H7 (cell line): ENCODE data around the gene PLSCR4. TPM values are rescaled to one million over a fixed set of nuclear protein-coding genes. Genes with fewer than 3 reads are reported as not detected.
"Not testable (repeated sequence)": the region's sequence is repeated elsewhere in the genome, so short reads cannot be mapped to it uniquely, and the experiment has no call there.

ENCODE experiments used
- DNase-seq: peaks from one replicate; pipeline ENCODE4 v3.0.0; 2012
- H3K27me3 ChIP-seq: 2 replicates; pipeline ENCODE4 v1.6.0; 2011; ENCODE audit warnings: mild to moderate bottlenecking, low read length; ENCODE audit not compliant: control insufficient read depth, insufficient read depth
- H3K36me3 ChIP-seq: replicated peaks from 2 replicates; pipeline ENCODE4 v1.5.1; 2011; ENCODE audit warnings: low read length; ENCODE audit not compliant: control insufficient read depth, insufficient read depth
- H3K4me3 ChIP-seq: 2 replicates; pipeline ENCODE4 v1.5.1; 2011; ENCODE audit warnings: low read depth, mild to moderate bottlenecking, control low read depth, low read length, moderate library complexity; ENCODE audit not compliant: insufficient read depth
- total RNA-seq: library from RNA; depleted of rRNA; stranded (reverse); fragments of >200 nt; shearing (Covaris generic); gene quantifications from 2 replicates; pipeline ENCODE4 v1.2.3, GENCODE V29; 2014

The PLSCR4 gene
- total RNA-seq, 1 experiment from 2014 or later: 4.8 TPM

DNA sequence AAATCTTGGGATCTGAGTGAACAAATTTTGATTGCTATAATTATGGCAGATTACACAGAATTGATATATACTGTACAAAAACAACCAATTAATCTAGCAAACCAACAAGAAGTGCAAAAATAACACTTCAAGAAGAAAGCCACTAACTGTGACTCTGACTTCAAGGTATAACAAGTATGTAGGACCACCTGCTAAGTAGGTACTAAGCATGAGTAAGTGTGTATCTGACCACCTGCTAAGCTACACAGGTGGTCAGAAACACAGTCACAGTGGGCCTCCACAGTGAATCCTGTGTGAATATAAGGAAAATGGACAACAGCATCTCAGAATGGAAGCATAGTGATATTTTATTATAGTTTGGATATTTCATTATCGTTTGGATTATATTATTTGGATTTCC, 14.8 kb upstream of the PLSCR4 start:
- H3K27me3 ChIP-seq: no peaks in the 10 kb centered on the region
- DNase-seq: no peak
- H3K4me3 ChIP-seq: no peak overlapping the region
- H3K36me3 ChIP-seq: no peaks in the 10 kb centered on the region

DNA sequence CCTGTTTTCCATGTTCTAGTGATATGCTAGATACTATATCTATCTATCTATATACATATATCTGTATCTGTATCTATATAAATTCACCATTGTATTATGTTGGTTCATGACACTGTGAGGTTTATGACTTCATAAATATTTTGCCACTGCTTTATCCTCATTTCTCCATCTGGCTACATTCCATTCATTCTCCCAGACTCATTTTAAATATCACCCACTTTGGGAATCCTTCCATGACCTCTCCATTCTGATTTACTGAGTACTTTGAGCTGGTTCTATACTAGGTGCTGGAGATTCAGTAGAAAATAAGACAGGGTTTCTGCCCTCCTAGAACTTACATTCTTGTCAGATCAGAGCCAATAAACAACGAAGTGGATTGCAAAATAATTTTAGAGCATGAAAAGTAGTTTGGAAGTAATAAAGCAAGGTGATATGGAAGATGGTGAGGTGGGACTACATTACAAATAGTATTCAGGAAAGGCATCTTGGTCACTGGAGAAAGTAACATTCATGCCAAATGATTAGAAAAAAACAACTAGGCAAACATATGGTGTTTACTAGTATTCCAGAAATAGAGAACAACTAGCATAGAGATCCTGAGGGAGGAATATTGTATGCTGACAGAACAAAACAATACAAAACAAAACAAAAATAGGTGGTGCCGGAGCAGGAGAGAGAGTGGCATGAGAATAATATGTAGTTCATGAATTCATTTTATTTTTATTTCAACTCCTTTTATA, 11.6 kb upstream of the PLSCR4 start:
- no peaks in the 10 kb centered on the region for H3K36me3 ChIP-seq
- no peak for DNase-seq
- no peak overlapping the region for H3K4me3 ChIP-seq
- H3K27me3 ChIP-seq: no peaks in the 10 kb centered on the region

DNA sequence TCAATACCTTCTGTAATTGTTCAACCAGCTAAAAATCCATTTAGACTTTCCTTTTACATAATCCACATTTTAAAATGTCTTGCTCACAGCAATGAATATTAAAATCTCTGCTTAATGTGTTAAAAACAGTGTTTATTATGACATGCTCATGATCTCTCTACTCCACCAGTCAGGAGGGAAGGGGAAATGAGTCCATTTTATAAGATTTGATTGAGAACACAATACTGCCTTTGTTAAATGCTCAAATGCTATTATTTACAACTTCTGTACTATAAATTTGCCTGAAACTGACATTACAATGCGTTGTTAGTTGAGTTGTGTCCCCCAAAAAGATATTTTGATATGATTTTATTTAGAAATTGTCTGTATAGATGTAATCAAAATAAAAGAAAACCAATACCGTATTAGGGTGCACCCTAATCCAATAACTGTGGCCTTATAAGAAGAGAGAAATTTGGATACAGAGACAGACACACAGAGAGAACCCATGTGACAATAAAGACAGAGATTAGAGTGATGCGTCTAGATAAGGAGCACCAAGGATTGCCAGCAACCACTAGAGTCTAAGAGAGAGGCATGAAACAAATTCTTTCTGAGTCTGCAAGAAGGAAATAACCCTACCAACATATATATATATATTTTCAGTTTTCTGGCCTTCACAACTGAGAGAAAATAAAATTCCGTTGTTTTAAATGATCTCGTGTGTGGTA, 9.1 kb upstream of the PLSCR4 start:
- Histone ChIP-seq H3K4me3 (no peak overlapping the region), H3K36me3 (no peaks in the 10 kb centered on the region), H3K27me3 (no peaks in the 10 kb centered on the region)
- no peak for DNase-seq

DNA sequence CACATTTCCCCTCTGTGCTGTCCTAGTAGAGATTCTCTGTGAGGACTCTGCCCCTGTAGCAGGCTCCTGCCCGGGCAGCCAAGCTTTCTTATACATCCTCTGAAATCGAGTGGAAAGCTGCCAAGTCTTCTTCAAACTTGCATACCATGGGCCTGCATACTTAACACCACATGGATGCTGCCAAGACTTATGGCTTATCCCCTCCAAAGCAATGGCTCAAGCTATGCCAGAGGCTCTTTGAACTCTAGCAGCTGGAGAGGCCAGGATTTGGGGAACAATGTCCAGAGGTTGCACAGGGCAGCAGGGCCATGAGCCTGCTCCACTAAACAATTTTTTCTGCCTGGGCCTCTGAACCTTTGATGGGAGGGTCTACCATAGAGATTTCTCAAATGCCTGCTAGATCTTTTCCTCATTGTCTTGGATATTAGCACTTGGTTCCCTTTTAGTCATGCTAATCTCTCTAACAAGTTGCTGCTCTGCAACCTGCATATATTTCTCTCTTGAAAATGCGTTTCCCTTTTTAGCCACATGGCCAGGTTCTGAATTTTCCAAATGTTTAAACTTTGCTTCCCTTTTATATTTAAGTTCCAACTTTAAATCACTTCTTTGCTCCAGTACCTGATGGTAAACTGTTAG, 6.1 kb upstream of the PLSCR4 start:
- Histone ChIP-seq H3K27me3 (no peaks in the 10 kb centered on the region), H3K36me3 (no peaks in the 10 kb centered on the region), H3K4me3 (no peak overlapping the region)
- DNase-seq: peak; percentile 4

DNA sequence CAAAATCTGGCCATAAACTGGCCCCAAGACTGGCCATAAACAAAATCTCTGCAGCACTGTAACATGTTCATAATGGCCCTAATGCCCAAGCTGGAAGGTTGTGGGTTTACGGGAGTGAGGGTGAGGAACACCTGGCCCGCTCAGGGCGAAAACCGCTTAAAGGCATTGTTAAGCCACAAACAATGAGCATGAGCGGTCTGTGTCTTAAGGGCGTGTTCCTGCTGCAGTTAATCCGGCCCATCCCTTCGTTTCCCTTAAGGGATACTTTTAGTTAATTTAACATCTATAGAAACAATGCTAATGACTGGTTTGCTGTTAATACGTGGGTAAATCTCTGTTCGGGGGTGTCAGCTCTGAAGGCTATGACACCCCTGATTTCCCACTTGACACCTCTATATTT, 1.5 kb upstream of the PLSCR4 start:
- H3K36me3 ChIP-seq, DNase-seq, H3K27me3 ChIP-seq, H3K4me3 ChIP-seq: not testable (repeated sequence)

DNA sequence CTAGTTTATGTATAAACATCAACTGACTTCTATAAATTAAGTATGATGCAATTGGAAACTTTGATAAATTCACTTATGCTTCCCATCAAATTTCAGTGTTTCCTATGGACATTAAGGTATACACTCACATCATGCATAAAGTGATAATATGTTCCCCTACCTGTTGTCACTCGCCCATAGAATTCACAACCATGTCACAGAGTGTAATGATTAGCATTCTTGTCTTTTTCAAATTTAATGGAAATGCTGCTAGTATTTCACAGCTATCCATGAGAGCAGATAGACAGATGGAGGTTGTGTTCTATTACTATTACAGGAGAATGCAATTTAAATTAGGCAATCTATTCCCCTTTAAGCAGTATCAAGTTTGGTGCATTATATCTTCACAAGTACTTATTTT, 984 bp downstream of the PLSCR4 start:
- peaks cover 4% of the 10 kb centered on the region; the same call in 1 of the 2 replicates for H3K27me3 ChIP-seq
- peak overlapping the region; percentile 65; the same call in 1 of the 2 replicates for H3K4me3 ChIP-seq
- no peaks in the 10 kb centered on the region for H3K36me3 ChIP-seq
- no peak for DNase-seq

DNA sequence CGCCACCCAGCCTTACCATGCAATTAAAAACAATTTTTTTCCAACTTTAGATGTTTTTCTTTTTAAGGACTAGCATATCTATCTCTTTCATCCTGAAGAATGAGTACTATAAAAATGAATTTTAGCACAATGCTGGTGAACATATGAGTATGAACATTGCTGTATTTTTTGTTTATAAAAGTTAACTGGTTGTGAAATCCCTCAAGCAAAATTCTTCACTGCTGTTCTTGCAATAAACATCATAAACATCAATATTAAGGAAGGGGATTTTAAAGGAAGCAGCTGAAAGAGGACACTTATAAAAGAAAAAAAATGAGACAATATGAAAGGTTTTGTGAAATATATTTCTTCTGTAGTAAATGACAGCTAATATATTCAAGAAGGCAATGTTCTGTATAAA, 3.0 kb downstream of the PLSCR4 start:
- Histone ChIP-seq H3K27me3 (peaks cover 4% of the 10 kb centered on the region; the same call in 1 of the 2 replicates), H3K36me3 (no peaks in the 10 kb centered on the region), H3K4me3 (no peak overlapping the region)
- no peak for DNase-seq

DNA sequence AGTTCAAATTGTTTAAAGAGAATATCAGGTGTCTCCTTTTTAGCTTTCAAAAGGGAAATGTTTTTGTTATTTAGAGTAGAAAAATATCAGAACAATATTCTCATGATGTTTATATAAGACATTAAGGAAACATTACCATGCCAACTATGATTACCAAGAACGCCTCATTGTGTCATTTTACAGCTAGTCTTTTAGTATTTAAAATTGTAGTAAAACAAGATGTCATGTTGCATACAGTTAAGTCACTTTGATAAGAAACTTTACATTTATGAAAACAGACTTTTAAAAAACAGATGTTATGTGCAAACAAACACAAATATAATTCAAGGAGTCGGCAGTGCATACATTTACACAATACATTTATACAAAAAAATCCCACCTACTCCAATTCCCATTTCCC, 4.4 kb downstream of the PLSCR4 start:
- no peaks in the 10 kb centered on the region for H3K36me3 ChIP-seq
- no peak for DNase-seq
- H3K4me3 ChIP-seq: no peak overlapping the region
- peaks cover 4% of the 10 kb centered on the region; the same call in 1 of the 2 replicates for H3K27me3 ChIP-seq

DNA sequence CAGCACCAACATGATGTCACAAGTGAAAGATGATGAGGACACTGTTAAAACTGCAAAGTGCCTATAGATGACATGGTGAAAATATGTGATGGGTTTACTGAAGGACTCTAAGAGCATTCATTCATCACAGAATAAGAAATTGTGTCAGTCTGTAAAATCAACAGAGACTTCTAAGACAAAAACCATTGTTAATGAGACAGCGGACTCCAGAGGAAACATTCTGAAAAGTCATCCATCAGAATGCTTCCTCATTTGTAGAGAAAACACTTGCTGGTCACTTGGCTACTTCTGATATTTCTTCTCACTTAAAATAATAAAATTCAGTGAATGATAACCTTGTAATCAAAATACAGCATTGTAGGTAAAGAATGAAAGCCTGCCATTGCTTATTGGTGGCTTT, 7.3 kb downstream of the PLSCR4 start:
- no peaks in the 10 kb centered on the region for H3K27me3 ChIP-seq
- DNase-seq: no peak
- H3K36me3 ChIP-seq: no peaks in the 10 kb centered on the region
- H3K4me3 ChIP-seq: no peak overlapping the region

DNA sequence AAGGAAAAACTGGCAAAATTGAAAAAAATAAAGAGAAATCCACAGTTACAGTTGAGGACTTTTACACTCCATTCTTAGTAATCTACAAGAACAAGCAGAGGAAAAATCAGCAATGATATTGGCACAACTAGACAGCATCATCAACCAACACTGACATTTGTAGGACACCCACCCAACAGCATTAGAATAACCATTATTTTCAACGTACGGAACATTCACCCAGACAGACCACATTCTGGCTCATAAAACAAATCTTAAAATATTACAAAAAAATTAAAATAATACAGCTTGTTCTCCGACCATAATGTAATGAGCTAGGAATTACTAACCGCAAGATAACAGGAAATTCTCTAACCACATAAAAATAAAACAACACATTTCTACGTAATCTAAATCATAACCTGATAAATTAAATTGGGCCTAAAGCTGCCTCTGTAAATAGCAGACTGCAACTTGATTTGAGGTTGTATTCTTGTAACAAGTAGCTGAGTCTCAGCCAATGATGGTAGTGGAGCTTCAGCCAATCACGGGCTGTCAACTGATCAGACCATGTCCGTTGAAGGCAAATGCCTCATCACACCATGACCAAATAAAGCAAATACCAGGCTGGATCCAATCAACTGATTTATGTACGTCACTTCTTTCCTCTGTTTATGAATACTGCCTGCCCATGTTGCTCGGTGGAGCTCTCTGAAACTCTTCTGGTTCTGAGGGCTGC, 9.2 kb downstream of the PLSCR4 start:
- H3K4me3 ChIP-seq: no peak overlapping the region
- DNase-seq: no peak
- no peaks in the 10 kb centered on the region for H3K36me3 ChIP-seq
- no peaks in the 10 kb centered on the region for H3K27me3 ChIP-seq

DNA sequence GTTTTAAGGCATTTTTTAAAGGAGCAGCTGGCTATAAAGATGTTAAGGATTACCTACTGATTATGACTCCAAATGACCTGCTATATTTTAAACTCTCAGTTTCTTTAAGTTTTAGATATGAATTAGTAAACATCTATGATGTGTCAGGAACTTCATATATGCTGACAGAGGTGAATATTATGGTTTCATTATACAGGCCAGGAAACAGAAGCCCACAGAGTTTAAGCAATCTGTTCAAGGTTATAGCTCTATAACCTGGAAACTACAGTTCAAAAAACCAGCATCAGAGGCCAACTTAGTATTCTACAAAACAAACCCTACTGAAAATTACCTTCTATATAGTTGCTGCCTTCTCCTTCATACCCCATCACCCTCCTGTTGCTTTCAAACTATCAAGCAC, 17.4 kb downstream of the PLSCR4 start:
- no peak overlapping the region for H3K4me3 ChIP-seq
- no peak for DNase-seq
- no peaks in the 10 kb centered on the region for H3K36me3 ChIP-seq
- no peaks in the 10 kb centered on the region for H3K27me3 ChIP-seq

DNA sequence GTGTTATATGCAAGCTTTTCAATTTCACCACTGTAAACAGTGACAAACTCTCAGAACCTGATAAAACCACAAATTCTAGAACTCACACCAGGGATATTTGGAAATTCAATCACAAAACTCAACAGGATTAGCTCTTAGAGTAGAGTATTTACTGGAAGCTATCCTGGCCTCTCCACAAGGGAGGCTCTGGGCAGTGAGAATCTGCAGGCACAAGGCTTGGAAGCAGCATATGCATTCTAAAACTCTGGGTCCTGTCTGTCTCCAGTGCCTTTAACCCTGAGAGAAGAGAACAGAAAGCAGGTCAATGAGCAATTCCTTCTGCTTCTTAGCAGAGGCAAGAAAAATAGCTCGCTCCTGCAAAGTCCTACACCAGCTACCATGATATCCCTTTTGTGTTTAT, 23.4 kb downstream of the PLSCR4 start:
- no peaks in the 10 kb centered on the region for H3K27me3 ChIP-seq
- H3K36me3 ChIP-seq: no peaks in the 10 kb centered on the region
- peak; percentile 7 for DNase-seq
- no peak overlapping the region for H3K4me3 ChIP-seq

DNA sequence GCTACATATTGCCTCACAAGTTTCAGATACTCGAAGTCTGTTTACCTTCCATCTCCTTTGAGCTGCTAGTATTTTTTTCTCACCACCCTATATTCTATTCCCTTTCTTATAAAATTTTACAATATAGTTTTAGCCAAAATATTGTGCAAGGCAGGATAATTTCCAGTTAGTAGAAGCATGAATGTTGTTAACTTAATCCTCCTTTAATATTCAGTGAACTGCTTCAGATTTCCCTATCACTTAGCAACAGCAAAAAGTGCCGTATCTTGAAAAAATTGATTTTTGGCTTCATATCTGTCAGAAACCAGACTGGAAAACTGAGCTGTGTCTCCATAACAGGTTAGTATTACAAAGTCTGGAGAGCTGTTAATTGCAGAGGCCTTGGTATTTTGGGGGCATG, 24.0 kb downstream of the PLSCR4 start:
- no peak for DNase-seq
- Histone ChIP-seq H3K27me3 (no peaks in the 10 kb centered on the region), H3K4me3 (no peak overlapping the region), H3K36me3 (no peaks in the 10 kb centered on the region)

DNA sequence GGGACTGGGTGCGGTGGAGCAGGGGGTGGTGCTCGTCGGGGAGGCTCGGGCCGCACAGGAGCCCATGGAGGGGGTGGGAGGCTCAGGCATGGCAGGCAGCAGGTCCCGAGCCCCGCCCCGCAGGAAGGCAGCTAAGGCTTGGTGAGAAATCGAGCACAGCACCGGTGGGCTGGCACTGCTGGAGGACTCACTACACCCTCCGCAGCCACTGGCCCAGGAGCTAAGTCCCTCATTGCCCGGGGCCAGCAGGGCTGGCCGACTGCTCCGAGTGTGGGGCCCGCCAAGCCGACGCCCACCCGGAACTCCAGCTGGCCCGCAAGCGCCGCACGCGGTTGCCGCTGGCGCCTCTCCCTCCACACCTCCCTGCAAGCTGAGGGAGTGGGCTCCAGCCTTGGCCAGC, 25.4 kb downstream of the PLSCR4 start:
- not testable (repeated sequence) for H3K36me3 ChIP-seq, DNase-seq, H3K27me3 ChIP-seq, H3K4me3 ChIP-seq
